Neutrophil (primary cell): ENCODE results near the gene PPM1F.

ENCODE experiments used
- H3K27ac ChIP-seq: fragments of 200-600 bp; sonication (generic); 2 replicates; pipeline ENCODE4 v1.5.1; 2016; ENCODE audit warnings: mild to moderate bottlenecking, moderate library complexity
- H3K27me3 ChIP-seq: fragments of 200-600 bp; sonication (generic); 2 replicates; pipeline ENCODE4 v1.6.0; 2016; ENCODE audit warnings: mild to moderate bottlenecking
- H3K36me3 ChIP-seq: fragments of 200-600 bp; sonication (generic); 2 replicates; pipeline ENCODE4 v1.5.1; 2017
- H3K4me1 ChIP-seq, 2 experiments: fragments of 200-600 bp in 1 of 2; sonication (generic) in 1 of 2; 1 replicate in 1 of 2; 2 replicates in 1 of 2; pipeline versions ENCODE4 v1.5.1 to v1.6.1; 2013 to 2016; ENCODE audit warnings: low read depth in 1 of 2, low read length in 1 of 2, mild to moderate bottlenecking in 1 of 2, moderate library complexity in 1 of 2; ENCODE audit not compliant: control insufficient read depth in 1 of 2, insufficient read depth in 1 of 2
- H3K4me3 ChIP-seq, 2 experiments: fragments of 200-600 bp in 1 of 2; sonication (generic) in 1 of 2; 1 replicate in 1 of 2; 2 replicates in 1 of 2; pipeline ENCODE4 v1.5.1; 2013 to 2016; ENCODE audit warnings: low read depth in 1 of 2, low read length in 1 of 2, mild to moderate bottlenecking in 1 of 2, moderate library complexity in 1 of 2
- H3K9me3 ChIP-seq: fragments of 200-600 bp; sonication (generic); 2 replicates; pipeline ENCODE4 v1.5.1; 2016
- CTCF ChIP-seq: fragments of 200-600 bp; sonication (generic); IDR thresholded peaks from 2 replicates; pipeline ENCODE4 v1.5.1; 2016; ENCODE audit warnings: antibody characterized with exemption

Gene PPM1F

DNA sequence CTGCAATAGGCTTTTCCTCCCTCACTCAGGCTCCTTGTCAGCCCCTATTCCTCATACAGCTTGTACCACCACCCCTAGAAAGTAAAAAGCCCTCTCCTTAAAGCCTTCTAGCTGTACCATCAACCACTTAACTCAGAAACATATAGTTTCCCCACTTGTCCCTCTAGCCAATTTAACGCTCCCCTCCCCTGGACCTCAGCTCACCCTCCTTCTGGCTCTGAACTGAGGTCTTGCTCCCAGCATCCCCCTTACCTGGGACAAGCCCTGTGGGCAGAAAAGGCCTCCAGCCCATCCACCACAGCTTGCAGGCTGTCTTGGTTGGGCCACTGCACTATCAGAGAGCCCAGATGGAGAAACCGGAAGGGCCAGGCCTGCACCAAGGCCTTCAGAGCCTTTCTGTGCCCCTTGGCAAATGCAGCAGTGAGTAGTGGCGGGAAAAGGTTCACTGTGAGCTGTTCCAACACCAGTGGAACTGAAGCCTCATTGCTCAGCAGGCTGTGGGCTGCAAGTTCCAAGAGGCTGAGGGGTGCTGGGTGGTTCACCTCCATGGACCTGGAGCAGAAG is 42.3 kb upstream of the PPM1F start:
- no peaks in the 10 kb centered on the region for H3K4me1 ChIP-seq
- no peaks in the 10 kb centered on the region for H3K36me3 ChIP-seq
- H3K4me3 ChIP-seq: no peak overlapping the region
- no peak for TF ChIP-seq CTCF
- H3K27ac ChIP-seq: no peak overlapping the region
- H3K9me3 ChIP-seq: no peaks in the 10 kb centered on the region
- H3K27me3 ChIP-seq: no peaks in the 10 kb centered on the region

- no peaks in the 10 kb centered on the region for H3K4me1 ChIP-seq
- no peak overlapping the region for H3K27ac ChIP-seq
- H3K27me3 ChIP-seq: no peaks in the 10 kb centered on the region
- no peak overlapping the region for H3K4me3 ChIP-seq
- TF ChIP-seq CTCF: no peak
- no peaks in the 10 kb centered on the region for H3K36me3 ChIP-seq
- H3K9me3 ChIP-seq: no peaks in the 10 kb centered on the region
Measured at GRCh38 chr22:21992593-21993237, 40.1 kb upstream of the PPM1F start.

- Histone ChIP-seq H3K9me3 (no peaks in the 10 kb centered on the region), H3K4me3 (no peak overlapping the region), H3K27me3 (no peaks in the 10 kb centered on the region), H3K27ac (no peak overlapping the region), H3K4me1 (no peaks in the 10 kb centered on the region), H3K36me3 (no peaks in the 10 kb centered on the region)
- no peak for TF ChIP-seq CTCF
Measured at GRCh38 chr22:21991774-21992173, 39.1 kb upstream of the PPM1F start.

DNA sequence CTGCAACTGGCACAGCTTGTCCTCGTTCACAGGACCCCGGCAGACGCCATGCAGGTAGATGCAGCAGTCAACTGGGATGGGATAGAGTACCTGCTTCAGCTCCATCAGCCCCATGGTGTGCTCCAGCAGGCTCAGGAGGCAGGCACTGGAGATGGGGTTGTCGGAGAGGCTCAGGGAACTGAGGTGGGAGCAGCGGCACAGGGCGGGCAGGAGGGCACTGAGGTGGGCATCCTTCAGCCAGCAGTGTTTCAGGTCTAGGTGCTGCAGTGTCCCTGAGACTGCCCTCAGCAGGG is 38.6 kb upstream of the PPM1F start:
- no peaks in the 10 kb centered on the region for H3K9me3 ChIP-seq
- H3K27ac ChIP-seq: no peak overlapping the region
- no peaks in the 10 kb centered on the region for H3K4me1 ChIP-seq
- no peaks in the 10 kb centered on the region for H3K36me3 ChIP-seq
- no peak for TF ChIP-seq CTCF
- no peak overlapping the region for H3K4me3 ChIP-seq
- no peaks in the 10 kb centered on the region for H3K27me3 ChIP-seq

DNA sequence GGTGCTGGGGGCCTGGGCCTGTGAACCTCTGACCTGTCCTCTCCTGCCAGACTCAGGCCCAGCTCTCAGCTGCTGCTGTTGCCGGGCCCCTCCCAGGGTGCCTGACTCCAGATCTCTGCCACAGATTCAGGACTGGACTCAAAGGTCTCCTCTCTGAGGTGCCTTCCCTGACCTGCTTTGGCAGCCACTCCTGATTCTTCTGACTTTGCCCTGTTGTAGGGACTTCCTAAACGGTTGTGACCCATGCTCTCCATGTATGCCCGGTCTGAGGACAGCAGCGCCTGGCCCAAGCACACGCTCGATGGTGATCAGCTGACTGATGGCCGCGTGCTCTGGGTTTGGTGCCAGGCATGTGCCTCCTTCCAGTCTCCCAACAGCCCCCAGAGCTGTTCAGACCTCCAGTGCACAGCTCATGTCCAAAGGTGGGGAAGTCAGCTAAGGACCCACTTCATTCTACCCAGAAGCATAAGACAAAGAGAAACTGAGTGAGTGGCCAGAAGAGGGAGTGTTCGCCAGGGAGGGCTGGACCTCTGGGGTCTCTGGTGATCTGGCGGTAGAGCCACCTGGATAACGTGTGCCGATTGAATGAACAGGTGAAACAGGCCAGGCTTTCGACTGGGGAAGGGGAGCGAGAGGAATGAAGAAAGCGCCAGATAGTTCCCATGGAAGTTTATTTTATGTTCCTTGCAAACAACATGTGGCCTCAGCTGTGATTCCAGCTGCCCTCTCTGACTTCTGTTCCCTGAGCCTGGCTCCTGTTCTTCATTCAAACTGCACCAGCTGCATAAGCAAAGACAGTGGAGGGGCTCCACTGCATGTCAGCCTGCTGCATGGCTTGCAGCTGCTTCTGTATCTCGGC is 38.0 kb upstream of the PPM1F start:
- no peaks in the 10 kb centered on the region for H3K9me3 ChIP-seq
- no peaks in the 10 kb centered on the region for H3K36me3 ChIP-seq
- no peak overlapping the region for H3K27ac ChIP-seq
- no peak overlapping the region for H3K4me3 ChIP-seq
- no peaks in the 10 kb centered on the region for H3K4me1 ChIP-seq
- H3K27me3 ChIP-seq: no peaks in the 10 kb centered on the region
- TF ChIP-seq CTCF: no peak
